HUES6 (cell line): Measurements from ENCODE around the gene TERB1.

ENCODE experiments used
- H3K27ac ChIP-seq: 2 replicates; pipeline ENCODE4 v1.7.0; 2013; ENCODE audit warnings: low read depth, mild to moderate bottlenecking, low read length, inconsistent platforms
- H3K27me3 ChIP-seq: 2 replicates; pipeline ENCODE4 v1.6.1; 2013; ENCODE audit warnings: low read length; ENCODE audit not compliant: control insufficient read depth, insufficient read depth
- H3K36me3 ChIP-seq: 2 replicates; pipeline ENCODE4 v1.6.1; 2013; ENCODE audit warnings: low read length; ENCODE audit not compliant: control insufficient read depth, insufficient read depth
- H3K4me1 ChIP-seq: 2 replicates; pipeline ENCODE4 v1.6.1; 2013; ENCODE audit warnings: low read length; ENCODE audit not compliant: control insufficient read depth, insufficient read depth
- H3K4me3 ChIP-seq: 2 replicates; pipeline ENCODE4 v1.5.1; 2013; ENCODE audit warnings: low read depth, low read length
- H3K9ac ChIP-seq: one replicate; pipeline ENCODE4 v1.6.1; 2013; ENCODE audit warnings: mild to moderate bottlenecking, low read length
- H3K9me3 ChIP-seq: 2 replicates; pipeline ENCODE4 v1.6.1; 2013; ENCODE audit warnings: low read depth, low read length; ENCODE audit not compliant: control insufficient read depth, insufficient read depth

TERB1 gene, protein sequence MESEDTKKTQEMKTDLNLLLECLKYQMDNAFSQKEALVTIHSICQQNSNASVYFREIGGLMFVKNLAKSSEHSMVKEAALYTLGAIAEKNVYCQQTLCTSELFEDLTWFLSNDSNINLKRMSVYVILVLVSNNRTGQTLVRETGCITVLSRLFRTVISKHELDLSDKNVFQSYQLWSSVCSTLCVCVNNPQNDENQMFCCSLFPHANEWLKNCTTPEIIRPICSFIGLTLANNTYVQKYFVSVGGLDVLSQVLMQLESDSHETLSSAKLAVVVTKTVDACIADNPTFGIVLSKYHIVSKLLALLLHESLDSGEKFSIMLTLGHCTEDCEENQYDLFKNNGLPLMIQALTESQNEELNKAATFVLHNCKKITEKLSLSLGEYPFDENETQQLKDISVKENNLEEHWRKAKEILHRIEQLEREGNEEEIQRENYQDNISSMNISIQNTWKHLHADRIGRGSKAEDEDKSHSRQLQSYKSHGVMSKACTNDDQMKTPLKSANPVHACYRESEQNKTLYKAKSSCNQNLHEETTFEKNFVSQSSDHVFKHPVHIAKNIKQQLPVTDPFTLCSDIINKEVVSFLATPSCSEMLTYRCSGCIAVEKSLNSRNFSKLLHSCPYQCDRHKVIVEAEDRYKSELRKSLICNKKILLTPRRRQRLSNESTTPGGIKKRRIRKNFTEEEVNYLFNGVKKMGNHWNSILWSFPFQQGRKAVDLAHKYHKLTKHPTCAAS

DNA sequence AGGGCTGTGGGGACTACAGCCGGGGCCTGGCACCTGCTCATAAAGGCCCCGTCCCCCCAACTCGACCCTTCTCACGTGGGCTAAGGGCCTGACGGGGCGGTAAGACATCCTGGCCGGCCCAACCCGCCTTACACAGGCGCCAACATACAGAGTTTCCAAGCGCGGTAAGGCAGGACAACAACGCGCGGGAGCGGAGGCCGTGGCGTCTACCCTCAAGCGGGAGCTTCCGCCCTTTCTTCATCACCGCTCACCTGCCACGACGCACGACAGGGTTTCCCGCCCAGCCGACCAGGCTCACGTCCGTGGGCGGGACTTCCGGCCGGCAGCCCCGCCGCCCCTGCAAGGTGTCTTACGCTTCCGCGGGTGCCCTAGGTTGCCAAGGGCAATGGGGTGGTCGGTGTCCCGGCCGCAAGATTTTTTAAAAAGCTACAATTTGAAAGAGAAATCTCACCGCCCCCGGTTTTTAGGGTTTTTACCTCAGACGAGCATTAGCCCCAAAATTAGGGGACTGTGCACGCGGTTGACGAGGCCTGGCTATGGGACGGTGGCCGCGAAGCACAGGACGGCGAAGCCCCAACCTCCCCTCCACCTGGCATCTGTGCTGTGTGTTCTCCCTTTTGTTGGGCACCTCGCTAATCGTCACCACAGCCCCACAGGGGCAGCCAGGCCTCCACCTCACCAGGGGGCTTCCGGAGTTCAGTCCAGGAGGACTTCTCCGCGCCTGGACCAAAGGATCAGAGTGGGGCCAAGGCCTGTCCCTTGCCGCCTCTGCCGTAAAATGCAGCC is at the start of gene TERB1:
Gene TERB1, minus strand, starts transcription at position 265 of the 786 bp plus-strand sequence. CDS start 4,786 bp downstream, outside the sequence.
- H3K36me3 ChIP-seq = peaks cover 52% of the 10 kb centered on the region
- no peak within 1 kb of the TSS for H3K27ac ChIP-seq
- H3K27me3 ChIP-seq = no peaks in the 10 kb centered on the region
- no peak within 1 kb of the TSS for H3K9ac ChIP-seq
- no peaks in the 10 kb centered on the region for H3K4me1 ChIP-seq
- H3K9me3 ChIP-seq = no peaks in the 10 kb centered on the region
- H3K4me3 ChIP-seq = no peak within 1 kb of the TSS

DNA sequence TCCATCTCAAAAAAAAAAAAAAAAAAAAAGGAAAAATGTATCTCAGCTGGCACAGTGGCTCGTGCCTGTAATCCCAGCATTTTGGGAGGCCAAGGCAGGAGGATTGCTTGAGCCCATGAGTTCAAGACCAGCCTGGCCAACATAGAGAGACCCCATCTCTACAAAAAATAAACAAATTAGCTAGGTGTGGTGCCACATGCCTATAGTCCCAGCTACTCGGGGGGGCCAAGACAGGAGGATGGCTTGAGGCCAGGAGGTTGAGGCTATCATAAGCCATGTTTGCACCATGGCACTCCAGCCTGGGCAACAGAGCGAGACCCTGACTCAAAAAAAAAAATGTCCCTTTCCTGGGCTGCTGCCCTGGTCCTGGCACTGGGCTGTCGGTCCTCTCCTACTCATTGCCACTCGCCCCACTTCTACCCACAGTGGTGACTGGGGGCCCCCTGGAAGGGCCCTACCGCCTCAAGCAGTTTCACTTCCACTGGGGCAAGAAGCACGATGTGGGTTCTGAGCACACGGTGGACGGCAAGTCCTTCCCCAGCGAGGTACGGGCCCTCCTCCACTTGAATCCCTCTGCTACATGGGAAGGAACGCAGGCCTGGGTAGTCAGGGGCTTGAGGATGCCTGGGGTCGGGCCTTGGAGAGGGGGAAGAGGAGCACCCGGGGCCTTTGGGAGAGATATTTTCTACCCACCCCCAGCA is 48.9 kb upstream of the TERB1 start:
- Histone ChIP-seq H3K9me3 (no peaks in the 10 kb centered on the region), H3K36me3 (no peaks in the 10 kb centered on the region), H3K27me3 (peaks cover 46% of the 10 kb centered on the region), H3K9ac (no peak overlapping the region), H3K27ac (no peak overlapping the region), H3K4me3 (no peak overlapping the region), H3K4me1 (no peaks in the 10 kb centered on the region)

DNA sequence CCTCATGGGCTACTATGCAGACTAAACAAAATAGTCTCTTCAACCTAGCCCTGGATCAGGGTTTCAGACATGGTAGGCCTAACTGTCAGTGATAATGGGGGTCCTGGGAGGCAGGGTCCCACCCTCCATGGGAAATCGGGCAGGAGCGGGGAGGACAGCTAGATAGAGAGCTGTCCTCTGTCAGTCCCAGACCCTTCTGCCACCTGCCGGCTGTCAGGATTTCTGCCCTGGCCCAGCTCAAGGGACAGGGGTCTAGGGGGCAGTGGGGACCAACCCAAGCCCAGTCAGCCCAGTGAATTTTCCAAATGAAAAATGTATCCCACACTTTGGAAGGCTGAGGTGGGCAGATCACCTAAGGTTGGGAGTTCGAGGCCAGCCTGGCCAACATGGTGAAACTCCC is 48.2 kb upstream of the TERB1 start:
- H3K27me3 ChIP-seq = peaks cover 53% of the 10 kb centered on the region
- no peaks in the 10 kb centered on the region for H3K9me3 ChIP-seq
- H3K4me3 ChIP-seq = no peak overlapping the region
- no peak overlapping the region for H3K9ac ChIP-seq
- H3K4me1 ChIP-seq = no peaks in the 10 kb centered on the region
- no peaks in the 10 kb centered on the region for H3K36me3 ChIP-seq
- H3K27ac ChIP-seq = no peak overlapping the region

DNA sequence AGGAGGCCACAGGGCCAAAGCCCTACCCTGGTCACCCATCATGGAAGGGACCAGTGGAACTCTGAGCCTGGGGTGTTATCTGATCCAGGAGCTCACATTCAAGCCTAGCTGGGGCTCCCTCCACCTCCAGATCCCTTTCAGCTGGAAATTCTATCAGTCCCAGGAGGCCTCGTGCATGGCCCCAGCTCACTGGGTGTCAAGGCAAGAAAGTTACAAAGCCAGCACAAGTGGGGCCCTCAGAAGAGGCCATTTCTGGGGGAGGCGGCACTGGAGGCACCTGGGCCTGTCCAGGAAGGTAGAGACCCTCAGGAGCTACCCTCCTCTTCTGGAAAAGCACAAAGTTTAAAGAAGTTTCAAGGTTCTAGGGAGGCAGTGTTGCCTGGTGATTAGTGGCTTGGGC is 47.6 kb upstream of the TERB1 start:
- H3K4me3 ChIP-seq = no peak overlapping the region
- H3K9me3 ChIP-seq = no peaks in the 10 kb centered on the region
- H3K9ac ChIP-seq = no peak overlapping the region
- H3K27ac ChIP-seq = no peak overlapping the region
- H3K27me3 ChIP-seq = peaks cover 58% of the 10 kb centered on the region
- no peaks in the 10 kb centered on the region for H3K36me3 ChIP-seq
- H3K4me1 ChIP-seq = no peaks in the 10 kb centered on the region

DNA sequence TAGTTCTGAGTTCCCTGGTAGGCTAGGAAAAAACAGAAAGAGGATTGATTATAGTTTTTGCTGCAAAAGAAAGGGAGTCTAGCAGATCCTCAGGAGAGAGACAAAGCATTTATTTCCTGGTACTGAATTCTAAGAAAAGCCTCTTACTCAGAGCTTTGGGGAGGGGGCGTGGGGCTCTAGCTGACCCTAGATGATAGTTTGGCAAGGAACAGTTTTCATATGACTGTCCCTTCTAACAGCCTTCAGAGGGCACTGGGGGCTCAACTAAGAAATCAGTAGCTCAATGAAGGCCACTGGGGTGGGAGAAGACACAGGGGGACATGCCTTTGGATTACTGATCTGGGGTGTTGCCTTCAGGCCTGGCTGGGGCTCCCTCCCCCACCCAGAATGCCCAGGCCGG is 46.8 kb upstream of the TERB1 start:
- Histone ChIP-seq H3K36me3 (no peaks in the 10 kb centered on the region), H3K4me3 (no peak overlapping the region), H3K27ac (no peak overlapping the region), H3K27me3 (peaks cover 63% of the 10 kb centered on the region), H3K9me3 (no peaks in the 10 kb centered on the region), H3K4me1 (no peaks in the 10 kb centered on the region), H3K9ac (no peak overlapping the region)

DNA sequence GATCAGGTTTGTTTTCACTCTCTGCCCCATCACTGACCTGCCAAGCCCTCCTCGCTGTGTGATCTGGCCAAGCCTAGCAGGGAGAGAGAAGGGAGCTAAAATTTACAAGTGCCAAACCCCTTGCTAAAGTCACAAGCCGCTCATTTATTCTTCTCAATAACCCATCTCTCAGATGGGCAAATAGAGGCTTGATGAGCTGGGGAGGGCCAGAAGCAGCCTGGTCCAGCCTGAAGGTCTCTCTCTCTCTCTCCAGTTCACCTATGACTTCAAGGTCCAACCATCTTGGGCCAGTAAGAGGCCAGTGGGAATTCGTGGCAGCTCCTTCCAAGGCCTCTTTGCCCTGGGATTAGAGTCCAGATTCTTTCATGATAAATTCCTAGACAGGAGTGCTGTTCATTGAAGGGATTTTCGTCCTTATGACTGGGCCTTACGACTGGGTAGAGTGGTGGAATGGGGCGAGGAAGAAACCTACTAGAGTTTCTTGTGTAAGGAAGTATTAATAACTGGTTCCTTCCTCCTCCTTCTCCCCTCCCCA is 46.2 kb upstream of the TERB1 start:
- H3K27me3 ChIP-seq = peaks cover 68% of the 10 kb centered on the region
- no peaks in the 10 kb centered on the region for H3K4me1 ChIP-seq
- H3K9me3 ChIP-seq = no peaks in the 10 kb centered on the region
- H3K36me3 ChIP-seq = no peaks in the 10 kb centered on the region
- H3K4me3 ChIP-seq = no peak overlapping the region
- no peak overlapping the region for H3K9ac ChIP-seq
- H3K27ac ChIP-seq = no peak overlapping the region

DNA sequence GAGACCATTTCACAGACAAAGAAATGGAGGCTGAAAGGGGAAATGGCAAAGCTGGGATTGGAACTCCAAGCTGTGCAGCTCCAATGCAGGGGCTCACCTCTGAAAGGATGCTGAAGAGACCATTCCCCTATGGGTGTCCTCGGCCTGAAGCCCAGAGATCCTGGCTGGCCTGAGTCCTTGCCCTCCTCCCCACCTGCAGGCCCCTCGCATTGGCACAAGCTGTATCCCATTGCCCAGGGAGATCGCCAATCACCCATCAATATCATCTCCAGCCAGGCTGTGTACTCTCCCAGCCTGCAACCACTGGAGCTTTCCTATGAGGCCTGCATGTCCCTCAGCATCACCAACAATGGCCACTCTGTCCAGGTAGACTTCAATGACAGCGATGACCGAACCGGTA is 45.4 kb upstream of the TERB1 start:
- H3K36me3 ChIP-seq = no peaks in the 10 kb centered on the region
- peaks cover 75% of the 10 kb centered on the region for H3K27me3 ChIP-seq
- H3K4me3 ChIP-seq = no peak overlapping the region
- no peaks in the 10 kb centered on the region for H3K4me1 ChIP-seq
- H3K9ac ChIP-seq = no peak overlapping the region
- no peak overlapping the region for H3K27ac ChIP-seq
- no peaks in the 10 kb centered on the region for H3K9me3 ChIP-seq

DNA sequence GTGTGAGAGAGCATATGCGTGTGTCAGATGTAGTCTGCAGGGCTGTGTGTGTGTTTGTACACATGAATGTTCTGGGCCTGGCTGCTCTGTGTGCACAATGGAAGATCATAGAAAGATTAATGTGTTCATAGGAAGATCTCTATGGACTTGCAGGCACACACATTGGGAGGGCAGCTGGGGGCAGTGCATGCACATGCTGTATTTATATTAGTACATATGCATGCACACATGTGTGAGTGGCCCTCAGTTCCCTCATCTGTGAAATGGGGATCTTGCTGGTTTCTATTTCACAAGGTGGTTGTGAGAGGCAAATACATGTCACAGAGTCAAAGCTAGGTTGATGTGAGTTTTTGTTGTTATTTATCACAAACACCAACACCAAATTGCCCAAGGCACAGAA is 44.9 kb upstream of the TERB1 start:
- Histone ChIP-seq H3K4me3 (no peak overlapping the region), H3K27ac (no peak overlapping the region), H3K36me3 (no peaks in the 10 kb centered on the region), H3K4me1 (no peaks in the 10 kb centered on the region), H3K9ac (no peak overlapping the region), H3K27me3 (peaks cover 80% of the 10 kb centered on the region), H3K9me3 (no peaks in the 10 kb centered on the region)

DNA sequence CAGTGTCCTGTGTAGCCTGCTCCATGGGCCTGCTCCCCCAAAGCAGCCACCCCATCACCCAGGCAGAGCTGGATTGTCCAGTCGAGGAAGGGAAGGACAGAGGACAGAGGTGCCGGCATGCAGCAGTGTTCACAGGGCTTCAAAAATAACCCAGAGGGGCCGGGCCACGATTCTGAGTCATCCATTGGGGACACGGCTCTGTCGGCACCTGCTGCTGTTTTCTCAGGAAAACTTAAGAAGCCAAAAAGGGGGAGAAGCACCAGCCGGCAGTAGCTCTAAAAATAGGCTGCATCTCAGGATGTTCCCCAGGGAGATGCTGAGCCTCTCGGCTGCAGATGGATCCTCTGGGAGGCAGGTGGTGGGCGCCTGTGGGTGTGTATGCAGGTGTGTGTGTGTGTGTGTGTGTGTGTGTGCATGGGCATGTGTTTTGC is 44.4 kb upstream of the TERB1 start:
- Histone ChIP-seq H3K27me3 (peaks cover 85% of the 10 kb centered on the region), H3K9me3 (no peaks in the 10 kb centered on the region), H3K27ac (no peak overlapping the region), H3K4me1 (no peaks in the 10 kb centered on the region), H3K4me3 (no peak overlapping the region), H3K36me3 (no peaks in the 10 kb centered on the region), H3K9ac (no peak overlapping the region)

DNA sequence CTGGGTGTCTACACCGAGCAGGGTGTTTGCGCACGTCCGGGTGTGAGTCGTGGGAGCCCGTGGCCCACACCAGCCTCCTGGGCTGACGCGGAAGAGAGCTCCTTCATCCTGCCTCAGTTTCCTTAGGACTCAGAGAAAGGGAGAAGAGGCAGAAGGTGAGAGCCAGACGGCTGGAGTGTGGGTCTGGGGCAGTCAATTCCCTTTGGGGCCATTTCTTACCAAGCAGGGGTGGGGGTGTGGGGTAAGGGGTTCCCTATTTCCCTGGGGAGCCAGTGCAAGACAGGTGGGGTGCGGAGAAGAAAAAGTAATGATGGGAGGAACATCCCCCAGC is 43.7 kb upstream of the TERB1 start:
- H3K9me3 ChIP-seq = no peaks in the 10 kb centered on the region
- H3K36me3 ChIP-seq = no peaks in the 10 kb centered on the region
- H3K9ac ChIP-seq = no peak overlapping the region
- H3K4me3 ChIP-seq = peak overlapping the region; percentile 81
- H3K27ac ChIP-seq = no peak overlapping the region
- H3K27me3 ChIP-seq = peaks cover 86% of the 10 kb centered on the region
- H3K4me1 ChIP-seq = no peaks in the 10 kb centered on the region
